Esophagus squamous epithelium (tissue), 5 donors: ENCODE results near the gene ATXN1. TPM values are rescaled to one million over a fixed set of nuclear protein-coding genes. Genes with fewer than 3 reads are reported as not detected.

Experiments
- DNase-seq: peaks from one replicate; lab custom pipeline; 2025; lab: John Stamatoyannopoulos, UW
- H3K27ac ChIP-seq, 4 donors: fragments of 200-600 bp; sonication (generic); one replicate each; pipeline ENCODE4 v1.5.1; 2016 to 2019; ENCODE audit warnings: mild to moderate bottlenecking in 1 of 4
- H3K27me3 ChIP-seq, 4 donors: fragments of 200-600 bp; sonication (generic); 1 replicate in 3 of 4; 2 replicates in 1 of 4; pipeline versions ENCODE4 v1.5.1 to v1.6.0; 2017 to 2021; ENCODE audit warnings: antibody characterized with exemption in 1 of 4
- H3K36me3 ChIP-seq, 3 donors: fragments of 200-600 bp; sonication (generic); one replicate each; pipeline ENCODE4 v1.5.1; 2016 to 2019
- H3K4me1 ChIP-seq, 3 donors: fragments of 200-600 bp; sonication (generic); one replicate each; pipeline ENCODE4 v1.5.1; 2017 to 2019
- H3K4me3 ChIP-seq, 4 donors: fragments of 200-600 bp; sonication (generic); 1 replicate in 3 of 4; 2 replicates in 1 of 4; pipeline ENCODE4 v1.5.1; 2016 to 2019; ENCODE audit warnings: mild to moderate bottlenecking in 2 of 4, moderate library complexity in 1 of 4
- H3K9me3 ChIP-seq, 3 donors: fragments of 200-600 bp; sonication (generic); one replicate each; pipeline ENCODE4 v1.5.1; 2016 to 2019
- POLR2A ChIP-seq, 4 donors: fragments of 450-650 bp; IDR thresholded peaks; one replicate each; pipeline ENCODE4 v1.6.1; 2017; ENCODE audit warnings: antibody characterized with exemption in 4 of 4, mild to moderate bottlenecking in 4 of 4, moderate library complexity in 3 of 4
- WGBS, 2 donors: methylation state at CpG; one replicate each; pipeline ENCODE4 v1.1.5; 2018; 5-methylcytosine and 5-hydroxymethylcytosine counted together
- intact Hi-C: fragments of 100-400 bp; cut with DNase I; formaldehyde crosslinking; loops from one replicate; pipeline ENCODE4 v1.15.0; 2022
- total RNA-seq, 4 donors: library from RNA; depleted of rRNA; stranded (reverse); fragments of >200 nt; gene quantifications; one replicate each; pipeline ENCODE4 v1.1.0, GENCODE V29; 2016
- TF ChIP-seq, protein P1 (sequence below), 6 experiments: fragments of 450-650 bp in 4 of 6; fragments of 200-600 bp in 2 of 6; sonication (generic) in 2 of 6; IDR thresholded peaks; one replicate each; pipeline ENCODE4 v1.5.1; 2016 to 2019; ENCODE audit warnings: antibody characterized with exemption in 6 of 6, mild to moderate bottlenecking in 4 of 6, moderate library complexity in 4 of 6
- donor health status: DM: yes; HTN: yes; CAD: no.

ATXN1 gene
- total RNA-seq, 4 donors from 2014 or later = 17.5 to 50.5 (median 28.5) TPM

GRCh38 chr6:16766836-16767745 lies 5.8 kb upstream of the ATXN1 start:
- Histone ChIP-seq H3K36me3 (no peaks in the 10 kb centered on the region), H3K4me1 (peaks cover 25 to 81% (median 28%) of the 10 kb centered on the region in 3 donors), H3K4me3 (no peak overlapping the region), H3K9me3 (no peaks in the 10 kb centered on the region), H3K27me3 (no peaks in the 10 kb centered on the region), H3K27ac (peak overlapping the region in 1 of 4 donors; percentile 57)
- intact Hi-C loops = loop anchor here (10.0 kb wide), 1 partner anchor 252 kb away; no protein-coding TSS in a partner anchor
- no peak for DNase-seq
- TF ChIP-seq, protein P1, sequence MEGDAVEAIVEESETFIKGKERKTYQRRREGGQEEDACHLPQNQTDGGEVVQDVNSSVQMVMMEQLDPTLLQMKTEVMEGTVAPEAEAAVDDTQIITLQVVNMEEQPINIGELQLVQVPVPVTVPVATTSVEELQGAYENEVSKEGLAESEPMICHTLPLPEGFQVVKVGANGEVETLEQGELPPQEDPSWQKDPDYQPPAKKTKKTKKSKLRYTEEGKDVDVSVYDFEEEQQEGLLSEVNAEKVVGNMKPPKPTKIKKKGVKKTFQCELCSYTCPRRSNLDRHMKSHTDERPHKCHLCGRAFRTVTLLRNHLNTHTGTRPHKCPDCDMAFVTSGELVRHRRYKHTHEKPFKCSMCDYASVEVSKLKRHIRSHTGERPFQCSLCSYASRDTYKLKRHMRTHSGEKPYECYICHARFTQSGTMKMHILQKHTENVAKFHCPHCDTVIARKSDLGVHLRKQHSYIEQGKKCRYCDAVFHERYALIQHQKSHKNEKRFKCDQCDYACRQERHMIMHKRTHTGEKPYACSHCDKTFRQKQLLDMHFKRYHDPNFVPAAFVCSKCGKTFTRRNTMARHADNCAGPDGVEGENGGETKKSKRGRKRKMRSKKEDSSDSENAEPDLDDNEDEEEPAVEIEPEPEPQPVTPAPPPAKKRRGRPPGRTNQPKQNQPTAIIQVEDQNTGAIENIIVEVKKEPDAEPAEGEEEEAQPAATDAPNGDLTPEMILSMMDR (IDR thresholded peaks at IDR 0.05) = no peak
- TF ChIP-seq POLR2A (IDR thresholded peaks at IDR 0.05) = no peak
- WGBS, 2 donors = 89 to 95% methylated on average over 7 of the region's 7 CpGs

- no peak for DNase-seq
- WGBS, 2 donors = 7 to 23% methylated on average over 1 of the region's 1 CpG
- intact Hi-C loops = loop anchor here (10.0 kb wide), 1 partner anchor 251 kb away; no protein-coding TSS in a partner anchor
- no peaks in the 10 kb centered on the region for H3K36me3 ChIP-seq
- no peaks in the 10 kb centered on the region for H3K27me3 ChIP-seq
- H3K4me1 ChIP-seq = peaks cover 23 to 82% (median 28%) of the 10 kb centered on the region in 3 donors
- H3K4me3 ChIP-seq = no peak overlapping the region
- H3K27ac ChIP-seq = peak overlapping the region in 2 of 4 donors; percentile 57 to 58
- TF ChIP-seq, protein P1 (IDR thresholded peaks at IDR 0.05) = no peak
- no peak for TF ChIP-seq POLR2A (IDR thresholded peaks at IDR 0.05)
- H3K9me3 ChIP-seq = no peaks in the 10 kb centered on the region
These were observed 4.8 kb upstream of the ATXN1 start for GRCh38 chr6:16766043-16766536.

GRCh38 chr6:16765235-16765634 lies 4.0 kb upstream of the ATXN1 start:
- intact Hi-C loops = loop anchor here (10.0 kb wide), 1 partner anchor 250 kb away; no protein-coding TSS in a partner anchor
- WGBS, 2 donors = 76 to 79% methylated on average over 3 of the region's 3 CpGs
- no peak overlapping the region for H3K4me3 ChIP-seq
- TF ChIP-seq, protein P1 (IDR thresholded peaks at IDR 0.05) = no peak
- TF ChIP-seq POLR2A (IDR thresholded peaks at IDR 0.05) = no peak
- H3K27ac ChIP-seq = peak overlapping the region in 1 of 4 donors; percentile 5
- no peaks in the 10 kb centered on the region for H3K36me3 ChIP-seq
- peaks cover 15 to 73% (median 24%) of the 10 kb centered on the region in 3 donors for H3K4me1 ChIP-seq
- no peaks in the 10 kb centered on the region for H3K27me3 ChIP-seq
- no peak for DNase-seq
- H3K9me3 ChIP-seq = no peaks in the 10 kb centered on the region

- no peaks in the 10 kb centered on the region for H3K9me3 ChIP-seq
- 60 to 74% methylated on average over 3 of the region's 3 CpGs for WGBS, 2 donors
- no peak overlapping the region for H3K4me3 ChIP-seq
- H3K27ac ChIP-seq = peak overlapping the region in 2 of 4 donors; percentile 97 to 99
- H3K27me3 ChIP-seq = no peaks in the 10 kb centered on the region
- no peaks in the 10 kb centered on the region for H3K36me3 ChIP-seq
- intact Hi-C loops = loop anchor here (10.0 kb wide), 1 partner anchor 250 kb away; no protein-coding TSS in a partner anchor
- TF ChIP-seq POLR2A (IDR thresholded peaks at IDR 0.05) = no peak
- TF ChIP-seq, protein P1 (IDR thresholded peaks at IDR 0.05) = peak in 3 of 6 experiments; percentile 28 to 33 (median 30)
- H3K4me1 ChIP-seq = peaks cover 10 to 64% (median 17%) of the 10 kb centered on the region in 3 donors
- no peak for DNase-seq
These were observed 3.1 kb upstream of the ATXN1 start for GRCh38 chr6:16764188-16764950.
